Measurements from ENCODE around the gene RC3H2.
A peak's percentile ranks its signal among the peaks of the same experiment; 100 is the strongest.
"Not testable (repeated sequence)": the region's sequence is repeated elsewhere in the genome, so short reads cannot be mapped to it uniquely, and the experiment has no call there.

Gene RC3H2

DNA sequence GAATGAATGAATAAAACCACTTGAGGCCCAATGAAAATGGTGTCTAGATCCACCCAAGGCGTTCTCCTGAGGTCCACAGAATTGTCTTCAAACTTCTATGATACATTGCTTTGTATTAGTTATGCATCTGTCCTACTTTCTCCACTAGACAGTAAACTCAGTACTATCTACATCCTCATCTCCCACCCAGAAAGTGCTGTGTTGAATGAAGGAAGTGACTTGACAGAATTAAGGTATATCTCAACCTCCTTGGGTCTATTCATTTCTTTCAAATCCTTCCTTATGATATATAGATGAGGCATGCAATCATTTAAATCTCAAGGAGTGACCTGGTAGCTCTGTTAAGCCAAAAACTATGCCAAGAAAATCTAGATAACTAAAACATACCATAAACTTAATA lies 61.0 kb downstream of the RC3H2 start:
- DNase-seq, result no peak

DNA sequence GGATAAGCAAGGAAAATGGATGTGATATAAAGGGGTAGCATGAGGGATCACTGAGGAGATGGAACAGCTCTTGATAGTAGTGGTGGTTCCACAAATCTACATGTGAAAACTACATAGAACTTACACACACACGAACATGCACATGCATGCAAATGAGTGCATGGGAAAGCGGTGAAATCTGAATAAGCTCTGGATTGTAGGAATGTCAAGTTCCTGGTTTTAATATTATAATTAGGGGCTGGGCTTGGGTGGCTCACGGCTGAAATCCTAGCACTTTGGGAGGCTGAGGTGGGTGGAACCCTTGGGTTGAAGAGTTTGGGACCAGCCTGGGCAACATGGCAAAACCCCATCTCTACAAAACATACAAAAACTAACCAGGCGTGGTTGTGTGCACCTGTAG lies 63.7 kb downstream of the RC3H2 start:
- no peak for DNase-seq

DNA sequence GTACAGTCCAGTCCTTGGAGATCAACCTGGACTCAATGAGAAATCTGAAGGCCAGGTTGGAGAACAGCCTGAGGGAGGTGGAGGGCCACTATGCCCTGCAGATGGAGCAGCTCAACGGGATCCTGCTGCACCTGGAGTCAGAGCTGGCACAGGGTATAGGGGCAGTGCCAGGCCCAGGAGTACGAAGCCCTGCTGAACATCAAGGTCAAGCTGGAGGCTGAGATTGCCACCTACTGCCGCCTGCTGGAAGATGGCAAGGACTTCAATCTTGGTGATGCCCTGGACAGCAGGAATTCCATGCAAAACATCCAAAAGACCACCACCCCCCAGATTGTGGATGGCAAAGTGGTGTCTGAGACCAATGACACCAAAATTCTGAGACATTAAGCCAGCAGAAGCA lies 66.7 kb downstream of the RC3H2 start:
- DNase-seq, result not testable (repeated sequence)

DNA sequence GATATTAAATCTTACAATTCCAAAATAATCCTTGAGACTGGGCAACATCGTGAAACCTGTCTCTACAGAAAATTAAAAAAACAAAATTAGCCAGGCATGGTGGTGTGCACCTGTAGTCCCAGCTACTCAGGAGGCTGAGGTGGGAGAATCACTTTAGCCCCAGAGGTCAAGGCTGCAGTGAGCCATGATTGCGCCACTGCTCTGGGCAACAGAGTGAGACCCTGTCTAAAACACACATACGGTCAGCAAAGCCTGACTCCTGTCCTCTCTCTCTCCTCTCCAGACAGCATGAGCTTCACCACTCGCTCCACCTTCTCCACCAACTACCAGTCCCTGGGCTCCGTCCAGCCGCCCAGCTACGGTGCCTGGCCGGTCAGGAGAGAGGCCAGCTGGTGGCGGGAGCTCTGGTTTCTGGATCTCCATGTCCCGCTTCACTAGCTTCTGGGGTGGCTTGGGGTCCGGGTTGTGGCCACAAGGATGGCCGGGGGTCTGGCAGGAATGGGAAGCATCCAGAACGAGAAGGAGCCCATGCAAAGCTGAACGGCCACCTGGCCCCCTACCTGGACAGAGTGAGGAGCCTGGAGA lies 67.8 kb downstream of the RC3H2 start:
- DNase-seq, result no peak

DNA sequence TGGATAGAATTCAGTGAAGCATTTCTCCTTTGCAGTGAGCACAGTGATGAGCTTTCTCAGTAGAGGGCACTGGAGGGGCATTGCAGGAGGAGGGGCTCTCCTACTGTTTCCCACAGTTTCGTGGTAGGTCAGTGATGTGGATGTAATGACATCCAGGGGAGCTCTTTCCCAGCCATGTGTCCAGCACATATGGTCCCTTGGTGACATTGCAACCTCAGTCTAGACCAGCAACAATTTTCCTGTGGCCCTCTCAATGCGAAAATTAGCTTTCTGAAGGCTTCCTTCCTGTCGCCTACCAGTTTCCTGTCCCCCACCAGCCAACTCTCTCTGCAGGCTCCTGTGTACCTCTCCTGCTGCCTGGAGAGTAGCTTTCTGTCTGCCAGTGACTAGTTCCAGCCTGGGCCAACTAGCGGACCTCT lies 69.8 kb downstream of the RC3H2 start:
- DNase-seq, result peak; percentile 44

DNA sequence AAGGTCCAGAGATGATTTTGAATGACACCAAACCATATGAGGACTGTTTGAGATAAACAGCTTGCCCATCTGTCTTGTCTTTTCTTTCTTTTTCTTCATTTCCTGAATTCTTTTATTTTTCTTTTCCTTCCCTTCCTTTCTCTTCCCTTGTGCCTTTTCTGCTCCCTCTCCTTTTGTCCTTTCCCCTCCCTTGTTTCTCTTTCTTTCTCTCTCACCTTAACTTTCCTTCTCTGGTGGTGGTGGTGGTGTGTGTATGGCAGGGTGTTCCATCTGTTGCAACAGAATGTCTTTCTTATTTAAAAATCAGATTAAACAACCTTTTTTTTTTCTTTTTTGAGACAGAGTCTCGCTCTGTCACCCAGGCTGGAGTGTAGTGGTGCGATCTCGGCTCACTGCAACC lies 73.0 kb downstream of the RC3H2 start:
- DNase-seq, result no peak

DNA sequence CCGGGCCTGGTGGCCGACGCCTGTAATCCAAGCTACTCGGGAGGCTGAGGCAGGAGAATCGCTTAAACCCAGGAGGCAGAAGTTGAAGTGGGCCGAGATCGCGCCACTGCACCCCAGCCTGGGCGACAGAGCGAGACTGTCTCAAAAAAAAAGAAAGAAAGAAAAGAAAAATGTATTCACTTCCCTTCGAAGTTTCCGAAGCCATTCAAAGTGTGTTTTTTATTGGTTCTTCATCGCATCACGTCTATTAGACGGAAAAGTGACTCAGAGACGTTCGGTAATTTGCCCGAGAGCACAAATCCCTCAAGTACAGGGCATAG lies 76.2 kb downstream of the RC3H2 start:
- DNase-seq, result not testable (repeated sequence)

DNA sequence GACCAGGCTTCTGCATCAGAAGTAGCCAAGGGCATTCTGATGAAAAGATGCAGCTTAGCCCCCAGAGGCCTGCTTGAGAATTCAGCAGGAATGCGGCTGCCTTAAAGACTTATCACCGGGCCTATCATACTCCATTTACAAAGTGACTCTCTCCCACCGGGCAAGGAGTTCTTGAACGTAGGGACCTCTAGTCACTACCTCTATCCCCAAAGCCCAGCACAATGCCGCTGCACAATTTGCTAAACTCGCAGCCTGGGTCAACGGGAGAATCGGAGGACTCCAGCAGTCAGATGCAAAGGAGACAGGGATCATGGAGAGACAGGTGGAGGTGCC lies 77.4 kb downstream of the RC3H2 start:
- DNase-seq, result peak; percentile 5

DNA sequence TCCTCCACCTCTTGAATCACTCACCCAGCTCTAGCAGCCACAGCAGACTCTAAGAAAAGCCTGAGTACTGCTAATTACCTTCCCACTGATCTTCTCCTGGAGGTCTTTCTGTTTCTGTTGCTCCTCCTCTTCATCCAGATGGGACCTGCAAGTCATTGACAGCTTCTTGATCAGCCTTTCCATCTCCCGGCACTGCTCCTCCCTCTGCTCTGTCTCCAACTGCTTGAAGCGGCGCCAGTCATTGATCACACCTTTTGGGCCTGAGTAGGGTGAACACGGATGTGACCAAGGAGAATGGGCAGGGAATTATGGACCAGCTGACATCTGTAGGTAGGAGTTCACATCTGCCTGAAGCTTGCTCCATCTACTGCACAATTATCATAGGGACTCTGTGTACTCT lies 82.2 kb downstream of the RC3H2 start:
- DNase-seq, result no peak

DNA sequence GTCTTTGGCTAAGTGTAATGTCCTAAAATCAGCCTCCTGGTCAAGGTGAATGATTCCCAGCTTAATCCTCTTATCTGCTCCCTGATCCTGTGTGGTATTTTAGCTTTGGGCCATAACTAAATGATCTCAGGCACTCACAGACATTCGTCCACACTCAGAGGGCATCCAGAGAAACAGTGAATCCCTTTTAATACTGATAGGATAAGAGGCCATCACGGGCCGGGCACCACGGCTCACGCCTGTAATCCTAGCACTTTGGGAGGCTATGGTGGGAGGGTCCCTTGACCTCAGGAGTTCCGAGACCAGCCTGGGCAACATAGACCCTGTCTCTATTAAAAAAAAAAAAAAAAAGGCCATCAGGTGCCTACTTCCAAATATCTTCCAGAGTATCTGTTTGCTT lies 83.1 kb downstream of the RC3H2 start:
- DNase-seq, result no peak

DNA sequence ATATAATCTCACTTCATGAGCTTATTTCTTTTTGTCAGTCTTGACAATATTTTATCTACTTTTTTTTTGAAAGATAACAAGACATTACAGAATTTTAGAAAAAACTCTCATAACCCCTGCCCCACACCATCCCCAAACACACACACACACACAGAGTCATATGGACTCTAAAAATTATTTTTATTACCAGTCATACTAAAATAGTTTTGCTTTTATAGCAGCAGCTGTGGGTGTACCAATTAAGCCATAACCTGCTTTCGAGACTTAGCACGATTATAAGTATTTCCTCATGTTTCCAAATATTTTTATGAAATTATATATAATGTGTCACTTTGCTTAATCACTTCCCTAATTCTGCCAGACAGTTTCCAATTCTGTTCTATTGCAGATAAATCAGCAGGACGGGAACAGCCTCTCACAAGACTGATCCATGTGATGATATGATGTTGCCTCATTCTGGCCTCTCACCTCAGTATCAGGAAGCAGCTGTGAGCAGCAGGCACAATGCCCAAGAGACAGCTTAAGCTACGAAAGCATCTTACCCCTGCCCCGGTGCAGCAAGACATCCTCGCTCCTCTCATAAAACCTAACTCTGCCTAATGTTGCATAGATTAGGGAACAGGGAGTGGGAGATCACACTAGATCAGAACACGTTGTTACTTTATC lies 83.7 kb downstream of the RC3H2 start:
- DNase-seq, result no peak

DNA sequence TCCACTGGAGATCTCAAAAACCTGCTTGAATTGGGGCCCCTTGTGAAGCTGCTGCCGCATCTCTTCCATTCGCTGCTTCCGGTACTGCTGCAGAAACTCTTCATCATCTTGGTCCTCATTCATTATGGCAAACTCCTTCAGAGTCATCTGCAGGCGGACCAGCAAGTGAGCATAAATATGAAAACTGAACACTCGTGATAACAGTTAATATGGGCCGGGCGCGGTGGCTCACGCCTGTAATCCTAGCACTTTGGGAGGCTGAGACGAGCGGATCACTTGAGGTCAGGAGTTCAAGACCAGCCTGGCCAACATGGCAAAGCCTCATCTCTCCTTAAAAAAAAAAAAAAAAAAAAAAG lies 84.7 kb downstream of the RC3H2 start:
- no peak for DNase-seq

DNA sequence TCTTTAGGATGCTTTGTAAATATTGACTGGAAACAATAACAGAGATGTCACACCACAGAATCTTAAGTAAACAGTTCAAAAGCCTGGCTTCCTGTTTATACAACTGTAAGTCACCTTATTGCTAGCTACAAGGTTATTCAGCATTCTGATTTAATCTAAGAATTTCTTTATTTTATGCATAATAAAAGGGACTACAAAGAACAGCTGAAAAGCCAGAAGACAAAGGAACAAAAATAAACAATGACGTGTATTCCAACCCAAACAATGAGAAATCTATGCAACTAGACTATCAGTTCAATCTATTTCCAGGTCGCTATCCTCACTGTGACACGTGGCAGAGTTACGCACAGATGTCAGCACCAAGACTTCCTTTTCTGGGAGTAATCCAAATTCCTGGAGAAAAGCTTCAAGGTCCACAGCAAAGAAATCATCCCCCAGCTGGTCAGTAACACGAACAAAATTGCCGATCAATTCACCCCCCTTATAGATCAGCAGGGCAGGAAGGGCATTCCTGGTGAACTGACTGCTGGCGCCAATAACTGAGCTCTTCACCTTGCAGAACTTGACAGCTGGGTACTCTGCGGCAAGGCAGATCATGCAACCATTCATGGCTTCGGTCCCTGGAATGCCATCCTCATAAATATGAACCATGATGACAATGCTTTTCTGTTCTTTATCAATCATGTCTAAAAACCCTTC lies 85.2 kb downstream of the RC3H2 start:
- DNase-seq, result no peak

DNA sequence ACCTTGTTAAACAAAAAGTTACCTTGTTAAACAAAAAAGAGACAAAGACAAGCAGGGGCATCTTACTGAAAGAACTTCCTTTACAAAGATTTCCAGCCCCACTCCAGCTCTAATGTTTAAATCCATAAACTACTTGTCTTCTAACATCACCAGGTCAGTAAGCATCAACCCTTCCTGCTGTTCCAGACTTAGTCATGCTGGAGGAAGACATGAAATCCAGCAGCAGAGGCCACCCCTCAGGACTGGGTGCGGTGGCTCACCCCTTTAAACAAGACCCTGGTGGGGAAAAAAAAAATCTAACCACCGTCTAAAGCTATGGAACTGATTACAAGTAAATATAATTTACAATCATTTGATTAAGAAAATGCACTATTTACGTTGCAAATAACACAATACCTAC lies 85.8 kb downstream of the RC3H2 start:
- DNase-seq, result no peak

DNA sequence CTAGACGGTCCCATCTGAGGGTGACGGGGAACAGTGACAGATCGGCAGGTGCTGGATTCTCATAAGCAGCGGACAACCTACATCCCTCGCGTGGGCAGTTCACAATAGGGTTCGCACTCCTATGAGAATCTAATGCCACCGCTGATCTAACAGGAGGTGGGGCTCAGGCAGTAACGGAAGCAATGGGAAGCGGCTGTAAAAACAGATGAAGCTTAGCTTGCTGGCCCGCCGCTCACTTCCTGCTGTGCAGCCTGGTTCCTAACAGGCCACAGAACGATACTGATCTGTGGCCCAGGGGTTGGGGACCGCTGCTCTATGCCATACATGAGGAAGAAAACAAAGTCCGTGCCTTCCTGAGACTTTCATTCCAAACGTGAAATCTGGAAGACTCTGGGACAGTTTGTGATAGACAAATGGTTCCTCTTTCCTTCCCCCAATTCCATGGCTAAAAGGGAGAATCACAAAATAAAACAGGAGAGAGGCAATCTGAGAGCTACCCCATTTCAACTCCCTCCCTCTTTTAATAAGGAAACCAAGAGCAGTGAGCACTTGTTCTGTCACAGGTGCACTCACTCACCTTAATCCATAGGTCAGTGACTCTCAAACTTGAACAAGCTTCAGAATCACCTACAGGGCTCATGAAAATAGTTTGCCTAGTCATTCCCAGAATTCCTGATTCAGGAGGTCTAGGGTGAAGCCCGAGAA lies 88.8 kb downstream of the RC3H2 start:
- DNase-seq, result peak; percentile 70

DNA sequence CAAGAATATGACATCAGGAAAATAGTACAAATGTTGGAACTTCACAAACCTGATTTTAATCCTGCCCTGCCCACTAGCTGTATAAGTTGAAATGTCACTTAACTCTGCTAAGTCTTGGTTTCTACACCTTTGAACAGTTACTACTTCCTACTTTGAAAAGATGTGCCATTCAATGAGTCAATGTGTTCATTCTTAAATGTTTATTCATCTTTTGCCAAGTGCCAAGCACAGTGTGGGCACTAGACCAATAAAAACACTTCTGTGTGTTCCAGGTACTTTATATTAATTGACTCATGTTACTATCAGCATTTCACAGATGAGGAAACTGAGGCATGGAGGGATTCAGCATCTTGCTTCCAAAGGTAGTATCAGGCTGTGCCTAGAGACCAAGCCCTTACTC lies 89.6 kb downstream of the RC3H2 start:
- DNase-seq, result no peak

DNA sequence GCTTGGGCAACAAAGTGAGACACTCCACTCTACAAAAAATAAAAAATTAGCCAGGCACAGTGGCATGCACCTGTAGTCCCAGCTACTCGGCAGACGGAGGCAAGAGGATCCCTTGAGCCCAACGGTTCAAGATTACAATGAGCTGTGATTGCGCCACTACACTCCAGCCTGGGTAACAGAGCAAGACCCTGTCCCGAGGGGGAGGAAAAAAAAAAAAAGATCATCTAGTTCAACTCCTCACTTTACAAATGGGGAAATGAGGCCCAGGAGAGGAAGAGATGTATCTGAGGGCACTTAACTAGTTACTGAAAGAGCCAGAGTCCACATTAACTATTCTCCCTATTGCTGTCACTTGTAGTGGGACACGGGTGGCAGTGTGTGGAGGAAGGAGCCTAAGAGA lies 90.6 kb downstream of the RC3H2 start:
- no peak for DNase-seq

DNA sequence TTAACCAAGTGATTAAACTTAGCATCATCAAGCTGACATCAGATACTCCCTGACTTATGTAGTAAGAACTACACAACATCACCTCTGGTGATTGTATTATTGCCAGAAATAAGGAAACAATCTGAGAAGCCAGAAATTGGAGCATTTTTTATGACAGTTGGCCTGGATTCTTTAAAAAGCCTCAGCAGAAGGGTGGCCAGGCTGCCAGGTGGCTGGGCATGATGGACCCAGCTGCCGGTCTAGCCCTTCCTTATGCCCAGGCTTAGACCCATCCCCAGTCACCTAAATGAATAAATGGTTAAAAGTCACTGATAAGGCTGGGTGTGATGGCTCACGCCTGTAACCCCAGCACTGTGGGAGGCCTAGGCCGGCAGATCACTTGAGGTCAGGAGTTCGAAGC lies 92.4 kb downstream of the RC3H2 start:
- DNase-seq, result no peak

DNA sequence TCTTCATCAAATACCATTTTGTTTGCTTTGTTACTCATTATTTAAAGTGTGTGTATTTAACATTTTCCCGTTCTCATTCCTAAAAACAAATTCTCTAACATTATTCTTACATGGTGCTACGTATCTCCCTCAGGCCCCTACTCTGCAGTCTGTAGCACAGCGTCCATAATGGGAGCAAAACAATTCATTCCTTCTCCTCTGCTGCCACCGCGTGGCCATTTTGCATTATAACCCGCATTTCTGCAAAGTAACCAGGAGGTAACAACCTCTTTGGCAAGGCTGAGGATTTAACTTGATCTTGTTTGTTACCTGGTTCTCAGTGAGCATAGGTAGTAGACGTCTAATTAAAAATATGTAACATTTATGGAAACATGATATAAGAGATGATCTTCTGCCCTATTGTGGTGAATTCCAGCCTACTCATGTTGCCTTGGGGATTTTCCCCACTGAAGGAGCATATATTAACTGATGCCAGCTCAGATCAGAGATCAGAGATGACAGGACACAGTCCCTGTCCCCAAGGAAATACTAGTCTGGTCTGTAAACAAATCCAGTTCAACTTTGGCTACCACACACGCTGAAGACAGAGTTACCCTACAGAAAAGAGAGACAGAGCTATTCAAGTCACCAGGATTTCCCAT lies 94.7 kb downstream of the RC3H2 start:
- peak; percentile 83 for DNase-seq

DNA sequence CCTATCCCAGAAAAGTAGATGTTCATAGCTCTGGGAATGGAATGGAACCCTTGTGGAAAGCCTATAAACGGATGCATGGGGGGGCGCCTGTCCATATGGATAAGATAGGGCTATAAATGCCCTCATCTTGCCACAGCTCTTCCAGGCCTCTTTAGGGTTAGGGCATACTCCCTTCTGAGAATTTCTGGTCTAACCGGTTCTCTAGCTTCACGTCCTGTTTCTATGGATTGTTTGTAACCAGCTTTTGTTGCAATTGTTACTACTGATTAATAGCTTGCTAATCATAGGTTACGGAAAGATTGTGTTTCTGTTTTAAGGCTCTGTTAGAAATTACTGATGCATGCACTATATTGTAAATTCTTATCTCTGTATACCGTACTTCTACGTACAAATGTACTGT lies 95.9 kb downstream of the RC3H2 start:
- DNase-seq, result not testable (repeated sequence)

DNA sequence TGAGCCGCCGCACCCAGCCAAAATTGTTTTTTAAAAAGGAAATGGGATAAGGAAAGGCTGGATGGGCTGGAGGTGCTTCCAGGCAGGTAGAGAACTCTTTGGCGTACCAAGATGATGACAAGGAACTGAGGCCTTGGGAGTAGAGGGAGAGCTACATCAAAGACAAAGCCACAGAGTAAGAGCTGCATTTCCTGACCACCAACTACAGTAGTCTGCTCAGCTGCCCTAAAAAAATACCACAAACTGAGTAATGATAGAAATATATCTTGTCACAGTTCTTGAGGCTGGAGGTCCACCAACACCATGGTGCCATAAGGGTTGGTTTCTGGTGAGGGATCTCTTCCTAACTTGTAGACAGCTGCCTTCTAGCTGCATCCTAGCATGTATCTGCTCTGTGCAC lies 97.0 kb downstream of the RC3H2 start:
- DNase-seq, result no peak

DNA sequence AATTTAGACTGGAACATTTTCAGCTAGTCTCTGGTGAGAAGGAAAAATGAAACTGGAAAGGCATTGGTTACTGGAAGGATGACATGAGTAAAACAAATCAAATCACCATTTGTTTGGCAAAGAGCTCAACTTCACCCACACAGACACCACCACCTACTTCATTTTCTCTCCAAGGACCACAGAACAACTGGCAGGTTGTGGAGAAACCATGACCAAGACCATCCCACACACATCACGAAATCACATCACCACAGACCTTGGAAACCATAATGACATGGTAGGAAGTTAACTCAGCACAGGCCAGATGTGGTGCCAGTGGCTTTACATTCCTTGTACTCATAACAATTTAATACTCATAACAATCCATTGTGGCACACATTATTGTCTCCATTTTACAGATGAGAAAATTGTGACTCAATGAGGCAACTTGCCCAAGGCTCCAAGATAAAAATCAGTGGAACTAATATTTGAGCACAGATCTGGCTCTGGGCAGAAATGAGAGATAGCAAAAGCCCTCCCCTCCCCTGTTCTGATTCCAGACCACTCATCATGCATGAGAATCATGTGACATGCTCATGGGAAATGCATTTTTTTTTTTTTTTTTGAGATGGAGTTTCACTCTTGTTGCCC lies 97.8 kb downstream of the RC3H2 start:
- DNase-seq, result no peak

DNA sequence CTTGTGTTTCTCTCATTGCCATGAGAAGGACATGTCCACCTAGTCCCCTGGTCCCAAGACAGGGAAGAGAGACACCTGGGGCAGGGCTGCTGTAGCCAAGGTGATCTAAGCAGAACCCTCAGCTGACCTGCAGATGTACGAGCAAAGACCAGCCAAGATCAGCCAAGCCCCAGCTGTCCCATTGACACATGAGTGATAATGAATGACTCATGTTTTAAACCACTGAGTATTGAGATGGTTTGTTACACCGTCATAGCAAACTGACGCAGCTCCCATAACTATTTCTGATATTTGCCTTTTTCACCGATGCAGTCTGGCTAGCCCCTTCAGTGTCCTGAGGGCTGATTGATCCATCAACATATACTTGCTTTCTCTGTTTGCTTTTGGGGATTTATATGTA lies 98.5 kb downstream of the RC3H2 start:
- DNase-seq, result no peak
